GM12891 (cell line): ENCODE data around the gene SMG6.

Experiments used
- POLR2A ChIP-seq: IDR thresholded peaks from 2 replicates; pipeline ENCODE4 v1.6.1; 2011; ENCODE audit warnings: low read depth, low read length, control low read depth
- POLR2AphosphoS5 ChIP-seq: IDR thresholded peaks from 2 replicates; pipeline ENCODE4 v1.6.1; 2011; ENCODE audit warnings: low read depth, low read length, control low read depth

DNA sequence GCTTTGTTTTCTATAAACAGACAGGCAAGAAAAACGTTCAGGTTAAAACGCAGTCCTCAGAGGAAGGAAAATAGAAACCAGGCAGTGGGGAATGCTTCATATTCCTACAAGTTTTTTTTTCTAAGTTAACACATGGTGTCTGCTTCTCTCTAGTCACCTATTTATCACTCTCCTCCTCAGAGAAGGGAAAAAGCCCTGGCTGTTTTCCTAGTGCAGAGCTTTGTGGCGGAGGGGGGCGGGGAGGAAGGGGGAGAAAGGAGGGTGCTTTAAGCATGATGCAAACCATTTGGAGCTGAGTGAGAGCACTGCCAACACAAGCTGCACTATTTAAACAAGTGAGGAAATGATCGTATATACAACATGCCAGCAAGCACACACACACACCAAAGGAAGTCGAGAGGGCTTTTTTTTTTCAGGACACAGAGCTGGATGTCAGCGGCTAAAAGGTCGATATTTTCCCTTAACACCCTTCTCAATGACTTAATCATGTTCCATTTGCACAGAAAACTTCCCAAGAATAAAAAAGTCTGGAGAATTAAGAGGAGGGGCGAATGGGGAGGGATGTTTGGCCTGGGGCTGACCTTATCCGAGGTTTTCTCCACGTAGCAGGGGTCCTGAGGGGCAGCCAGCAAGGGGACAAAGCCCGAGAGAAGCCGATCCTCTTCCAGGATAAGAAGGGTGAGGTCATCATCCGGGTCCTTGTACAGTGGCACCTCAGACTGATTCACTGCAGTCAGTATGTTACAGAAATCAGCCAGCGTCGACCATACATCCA is 131.3 kb downstream of the SMG6 start:
- no peak for TF ChIP-seq POLR2AphosphoS5
- TF ChIP-seq POLR2A: no peak
